NOMO-1 (cell line): ENCODE results near the gene SKAP1.
A peak's percentile ranks its signal among the peaks of the same experiment; 100 is the strongest.
"Not testable (repeated sequence)": the region's sequence is repeated elsewhere in the genome, so short reads cannot be mapped to it uniquely, and the experiment has no call there.

Experiments
- DNase-seq, 2 experiments: peaks; one replicate each; lab custom pipeline; 2025; ENCODE audit not compliant: unreplicated experiment in 2 of 2; lab: John Stamatoyannopoulos, UW

Gene SKAP1

DNA sequence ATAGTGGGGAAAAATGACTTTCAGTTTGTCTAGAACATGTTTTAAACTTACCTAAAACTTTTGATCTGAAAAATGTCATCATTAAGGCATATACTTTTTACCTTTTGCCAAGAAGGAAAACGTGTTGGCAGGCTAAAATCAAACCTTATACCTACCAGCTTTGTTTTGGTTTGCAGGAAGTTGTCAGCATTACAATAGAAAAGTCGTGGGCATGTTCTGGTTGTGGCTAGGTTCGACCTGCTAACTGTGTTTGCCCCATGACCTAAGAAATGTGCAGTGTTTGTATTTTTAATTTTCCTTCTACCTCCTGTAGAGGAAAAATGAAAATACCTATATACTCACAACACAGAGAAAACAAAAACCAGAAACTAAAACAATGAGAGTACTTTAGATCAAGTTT is 13.0 kb downstream of the SKAP1 start:
- DNase-seq: no peak

GRCh38 chr17:48413613-48414405 is 16.2 kb downstream of the SKAP1 start:
- no peak for DNase-seq

DNA sequence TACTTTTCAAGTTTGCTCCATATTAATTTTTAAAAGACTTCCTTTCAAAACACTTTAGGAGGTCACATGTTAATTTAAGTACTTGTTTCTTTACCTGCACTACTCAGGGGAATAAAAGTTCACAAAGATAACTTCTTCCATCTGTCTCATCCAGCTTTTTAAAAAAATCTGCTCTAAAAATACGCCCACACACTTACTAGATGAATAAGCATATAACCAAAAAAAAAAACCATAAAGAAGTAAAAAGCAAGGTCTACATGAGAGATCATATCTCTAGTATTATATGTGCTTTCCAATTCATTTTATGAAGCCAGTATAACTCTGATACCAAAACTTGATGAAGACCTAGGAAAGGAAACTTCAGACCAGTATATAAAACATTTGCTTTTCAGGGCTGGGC is 17.2 kb downstream of the SKAP1 start:
- no peak for DNase-seq

- not testable (repeated sequence) for DNase-seq
These were observed 19.2 kb downstream of the SKAP1 start for GRCh38 chr17:48410821-48411220.

DNA sequence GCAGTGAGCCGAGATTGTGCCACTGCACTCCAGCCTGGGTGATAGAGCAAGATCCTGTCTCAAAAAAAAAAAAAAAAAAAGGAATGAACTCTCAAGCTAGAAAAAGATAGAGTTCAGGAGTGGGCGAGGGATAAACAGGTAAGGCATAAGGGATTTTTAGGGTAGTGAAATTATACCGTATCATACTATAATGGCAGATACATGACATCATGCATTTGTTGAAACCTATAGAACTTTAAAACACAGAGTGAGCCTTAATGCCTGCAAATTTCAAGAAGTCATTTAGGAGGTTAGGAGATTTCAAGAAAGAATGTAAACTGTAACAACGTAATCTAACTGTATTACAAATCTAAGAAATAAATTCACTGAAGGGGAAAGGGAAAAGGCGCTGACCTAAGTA is 20.4 kb downstream of the SKAP1 start:
- no peak for DNase-seq

DNA sequence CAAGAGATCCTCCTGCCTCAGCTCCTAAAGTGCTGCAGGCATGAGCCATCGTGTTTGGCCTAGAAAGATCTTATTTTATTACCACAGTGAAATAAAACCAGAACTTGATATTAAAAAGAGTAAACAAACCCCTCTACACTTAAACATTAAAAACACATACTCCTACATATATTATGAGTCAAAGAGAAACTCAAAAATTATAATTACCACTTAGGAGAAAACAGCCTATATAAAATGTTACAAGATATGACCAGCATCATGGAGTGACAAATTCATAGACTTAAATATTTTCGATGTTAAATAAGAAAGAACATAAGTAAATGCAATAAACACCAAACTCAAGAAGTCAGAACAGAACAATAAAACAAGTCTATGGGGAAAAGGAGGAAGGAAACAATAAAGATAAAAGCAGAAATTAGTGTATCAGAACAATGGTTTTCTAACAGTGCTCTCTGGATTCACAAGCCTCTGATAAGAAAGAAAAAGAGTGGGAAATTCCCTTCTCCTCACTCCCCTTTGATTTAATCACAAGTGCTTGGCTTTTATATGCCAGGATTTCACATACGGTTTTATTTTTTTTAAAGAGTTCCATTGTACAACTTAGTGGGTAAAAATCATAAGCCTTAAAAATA is 23.0 kb downstream of the SKAP1 start:
- no peak for DNase-seq

- no peak for DNase-seq
These were observed 35.2 kb downstream of the SKAP1 start for GRCh38 chr17:48394821-48395220.

DNA sequence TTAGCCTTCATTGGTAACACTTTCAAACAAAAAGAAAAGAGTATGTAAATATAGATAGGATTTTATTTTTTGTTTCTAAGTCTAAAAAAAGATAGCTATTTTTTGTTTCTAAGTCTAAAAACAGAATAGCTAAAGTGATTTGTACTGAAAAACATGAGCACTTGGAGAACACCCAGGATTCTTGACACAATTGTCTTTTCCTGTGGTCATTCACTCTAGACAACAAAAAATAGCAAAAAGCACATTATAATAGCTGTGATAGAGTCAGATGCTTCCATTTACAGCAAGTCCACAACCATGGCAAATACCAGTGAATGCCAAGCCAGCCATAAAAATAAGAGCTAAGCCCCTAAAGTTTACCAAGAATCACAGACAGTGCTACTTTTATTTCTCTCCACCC is 36.7 kb downstream of the SKAP1 start:
- DNase-seq: no peak

DNA sequence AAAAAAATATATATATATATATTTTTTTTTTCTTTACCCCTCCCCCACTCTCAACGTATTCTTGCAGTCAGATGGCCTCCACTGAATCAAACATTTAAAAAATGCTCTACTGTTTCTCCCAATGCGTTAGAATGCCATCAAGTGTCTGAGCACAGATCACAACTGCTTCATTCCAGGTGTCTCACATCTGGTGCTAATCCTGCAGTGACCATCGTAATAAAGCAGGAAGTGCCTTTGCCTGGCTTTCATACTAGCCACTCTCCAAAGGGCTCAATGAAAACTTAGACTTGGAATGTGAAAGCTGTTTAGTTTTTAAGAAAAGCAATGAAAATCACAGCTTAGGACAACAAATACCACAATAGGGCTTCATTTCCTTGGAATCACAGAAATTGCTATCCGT is 37.2 kb downstream of the SKAP1 start:
- no peak for DNase-seq

GRCh38 chr17:48391444-48391843 is 38.6 kb downstream of the SKAP1 start:
- peak; percentile 32 to 65 for DNase-seq

- DNase-seq: no peak
These were observed 40.1 kb downstream of the SKAP1 start for GRCh38 chr17:48389903-48390302.

DNA sequence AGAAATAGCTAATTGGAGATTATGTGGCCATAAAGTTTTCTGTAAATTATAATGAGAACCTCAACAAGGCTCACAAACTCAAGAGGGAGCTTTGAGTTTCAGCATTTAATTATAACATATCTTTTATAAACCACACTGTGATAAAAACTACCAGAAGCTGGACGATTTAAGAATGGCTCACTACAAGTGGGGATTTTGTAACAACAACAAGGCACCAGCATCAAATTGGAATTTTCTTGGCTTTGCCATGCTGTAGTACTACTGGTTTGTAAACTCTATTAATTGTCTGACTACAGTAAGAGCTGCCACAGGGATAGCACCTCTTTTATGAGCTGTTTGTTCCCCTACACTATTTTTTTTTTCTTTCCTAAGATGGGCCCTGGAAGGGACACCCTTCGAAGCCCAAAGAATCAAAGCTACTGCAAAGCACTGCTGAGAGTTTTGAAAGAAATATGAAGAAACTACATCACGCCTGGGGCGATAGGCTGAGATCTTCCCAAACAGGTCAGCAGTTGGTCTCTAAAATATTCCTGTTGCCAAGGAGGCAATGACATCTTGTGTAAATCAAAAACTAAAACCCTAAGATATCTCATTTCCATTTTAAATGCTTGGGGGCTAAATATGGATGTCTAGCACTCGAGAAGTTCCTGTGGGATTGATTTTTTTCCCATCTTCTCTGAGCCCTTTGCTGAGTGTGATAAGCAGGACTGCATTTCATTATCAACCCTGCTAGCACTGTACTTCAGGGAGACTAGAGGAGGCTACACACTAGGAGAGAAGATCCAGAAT is 40.9 kb downstream of the SKAP1 start:
- no peak for DNase-seq

DNA sequence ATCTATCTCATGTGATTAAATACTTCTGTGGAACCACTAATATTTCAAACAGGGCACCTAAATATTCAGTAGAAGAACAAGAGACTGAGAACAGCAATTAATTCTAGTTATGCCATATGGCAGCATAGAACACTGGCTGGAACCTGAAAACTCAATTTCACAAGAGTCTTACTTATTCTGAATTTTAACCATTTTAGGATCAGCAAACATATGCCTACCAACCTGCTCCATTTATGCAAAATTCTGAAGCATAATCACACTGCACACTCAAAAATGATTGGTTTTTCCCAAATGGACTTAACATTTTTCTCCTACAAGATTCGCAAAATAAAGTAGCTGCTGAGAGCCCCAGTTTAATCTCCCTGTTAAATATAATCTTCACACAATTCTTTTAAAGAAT is 43.2 kb downstream of the SKAP1 start:
- no peak for DNase-seq

DNA sequence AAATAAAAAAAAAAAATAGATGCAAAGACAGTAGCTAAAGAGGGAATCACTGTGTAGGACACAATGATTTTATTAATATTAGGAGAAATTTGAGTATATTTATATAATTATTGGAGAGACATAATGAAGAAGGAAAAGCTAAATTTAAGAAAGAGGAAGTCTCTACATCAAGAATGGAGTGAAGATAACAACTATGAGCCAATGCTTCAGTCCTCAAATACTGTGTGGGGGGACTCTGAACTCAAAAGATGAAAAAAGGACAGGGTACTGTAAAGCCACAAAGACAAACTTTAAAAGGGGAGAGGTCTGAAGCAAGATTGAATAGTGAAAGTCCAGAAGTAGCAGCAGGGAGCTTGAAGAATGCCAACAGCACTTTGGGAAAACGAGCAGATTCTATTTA is 44.7 kb downstream of the SKAP1 start:
- peak in 1 of 2 experiments; percentile 47 for DNase-seq

- no peak for DNase-seq
These were observed 45.9 kb downstream of the SKAP1 start for GRCh38 chr17:48384164-48384563.

DNA sequence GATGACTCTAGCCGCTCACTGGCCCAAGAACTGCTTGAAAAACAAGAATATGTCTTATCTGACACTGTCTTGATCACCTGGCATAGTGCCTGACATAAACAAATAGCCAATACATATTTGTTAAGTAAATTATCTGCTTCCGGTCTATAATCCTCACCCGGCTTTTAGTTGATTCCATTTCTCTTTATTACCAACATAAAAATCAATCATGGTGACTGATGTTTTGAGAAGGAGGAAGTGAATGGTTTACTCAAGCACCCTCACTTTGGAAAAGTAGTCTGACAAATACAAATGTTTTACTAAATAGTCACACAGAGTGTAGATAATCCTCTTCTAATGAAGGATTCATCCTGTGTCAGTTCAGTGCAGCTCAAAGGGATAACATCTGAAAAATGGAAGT is 47.0 kb downstream of the SKAP1 start:
- no peak for DNase-seq

GRCh38 chr17:48378708-48379392 is 51.2 kb downstream of the SKAP1 start:
- no peak for DNase-seq

GRCh38 chr17:48378238-48378637 is 51.8 kb downstream of the SKAP1 start:
- DNase-seq: no peak

- DNase-seq: no peak
These were observed 53.2 kb downstream of the SKAP1 start for GRCh38 chr17:48376682-48377325.

DNA sequence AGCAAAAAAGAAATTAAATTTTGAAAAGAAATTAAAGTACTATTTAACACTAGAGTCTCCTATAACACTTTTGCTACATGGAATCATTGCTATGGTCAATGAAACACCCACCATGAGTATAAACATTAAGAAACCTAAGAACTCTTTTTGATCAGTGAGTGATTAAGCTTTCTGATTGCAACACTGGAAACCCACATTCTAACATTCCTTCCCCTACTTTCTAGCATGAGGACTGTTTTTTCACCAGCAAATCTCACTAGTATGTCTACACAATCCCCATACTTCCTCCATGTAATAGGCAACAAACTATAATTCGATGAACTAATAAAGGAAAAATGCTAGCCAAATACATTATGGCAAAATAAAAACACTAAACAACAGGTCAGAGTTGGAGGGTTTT is 54.7 kb downstream of the SKAP1 start:
- DNase-seq: no peak
